Mammary epithelial cell (primary cell): ENCODE measurements around the gene GPRC5D.

Experiments
- EZH2 ChIP-seq: IDR thresholded peaks from 2 replicates; pipeline ENCODE4 v1.6.1; 2012; ENCODE audit warnings: low read length, inconsistent platforms, borderline replicate concordance
- TF ChIP-seq, protein P1 (sequence below), 2 donors: IDR thresholded peaks in 1 of 2; conservative IDR thresholded peaks in 1 of 2; 2 replicates each; pipeline ENCODE4 v1.5.1; 2011 to 2012; ENCODE audit warnings: inconsistent platforms in 2 of 2, low read length in 2 of 2, mild to moderate bottlenecking in 2 of 2, control low read depth in 1 of 2, low read depth in 1 of 2; ENCODE audit not compliant: insufficient read depth in 1 of 2; ENCODE audit errors: extremely low read depth in 1 of 2

DNA sequence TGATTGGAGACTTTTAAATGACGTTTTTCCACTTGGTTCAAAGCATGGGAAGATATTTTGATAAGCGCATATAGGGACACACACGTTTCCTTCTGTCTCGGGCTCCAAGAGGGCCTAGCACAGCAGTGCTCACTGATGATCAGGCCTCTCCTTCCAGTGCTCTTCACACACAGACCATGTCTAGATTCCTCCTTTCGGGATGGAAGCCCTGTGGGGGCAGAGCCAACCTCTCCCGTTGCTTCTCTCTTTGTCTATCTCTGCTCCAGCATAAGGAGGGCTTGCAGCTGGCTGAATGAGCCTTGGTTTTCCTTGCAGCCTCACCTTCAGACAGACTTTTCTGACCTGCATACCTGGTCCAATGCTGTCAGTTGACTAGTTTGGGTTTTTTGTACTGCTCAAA is 22.3 kb downstream of the GPRC5D start:
- TF ChIP-seq, protein P1, sequence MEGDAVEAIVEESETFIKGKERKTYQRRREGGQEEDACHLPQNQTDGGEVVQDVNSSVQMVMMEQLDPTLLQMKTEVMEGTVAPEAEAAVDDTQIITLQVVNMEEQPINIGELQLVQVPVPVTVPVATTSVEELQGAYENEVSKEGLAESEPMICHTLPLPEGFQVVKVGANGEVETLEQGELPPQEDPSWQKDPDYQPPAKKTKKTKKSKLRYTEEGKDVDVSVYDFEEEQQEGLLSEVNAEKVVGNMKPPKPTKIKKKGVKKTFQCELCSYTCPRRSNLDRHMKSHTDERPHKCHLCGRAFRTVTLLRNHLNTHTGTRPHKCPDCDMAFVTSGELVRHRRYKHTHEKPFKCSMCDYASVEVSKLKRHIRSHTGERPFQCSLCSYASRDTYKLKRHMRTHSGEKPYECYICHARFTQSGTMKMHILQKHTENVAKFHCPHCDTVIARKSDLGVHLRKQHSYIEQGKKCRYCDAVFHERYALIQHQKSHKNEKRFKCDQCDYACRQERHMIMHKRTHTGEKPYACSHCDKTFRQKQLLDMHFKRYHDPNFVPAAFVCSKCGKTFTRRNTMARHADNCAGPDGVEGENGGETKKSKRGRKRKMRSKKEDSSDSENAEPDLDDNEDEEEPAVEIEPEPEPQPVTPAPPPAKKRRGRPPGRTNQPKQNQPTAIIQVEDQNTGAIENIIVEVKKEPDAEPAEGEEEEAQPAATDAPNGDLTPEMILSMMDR (conservative IDR thresholded peaks at IDR 0.05 in 1 of 2, IDR thresholded peaks at IDR 0.05 in 1 of 2; ENCODE audit: extremely low read depth in 1 of 2, insufficient read depth in 1 of 2, low read depth in 1 of 2, low read length in 2 of 2): no peak
- no peak for TF ChIP-seq EZH2
